ENCODE results near the gene ARHGAP4.

GRCh38 chrX:153865321-153865580, 60.8 kb downstream of the ARHGAP4 start:
- TF ChIP-seq POLR2AphosphoS5 (IDR thresholded peaks at IDR 0.05; ENCODE audit: borderline replicate concordance, low read depth, low read length) (no peak), EZH2 (IDR thresholded peaks at IDR 0.05) (no peak)
